ENCODE results near the gene GID8.

Gene GID8

DNA sequence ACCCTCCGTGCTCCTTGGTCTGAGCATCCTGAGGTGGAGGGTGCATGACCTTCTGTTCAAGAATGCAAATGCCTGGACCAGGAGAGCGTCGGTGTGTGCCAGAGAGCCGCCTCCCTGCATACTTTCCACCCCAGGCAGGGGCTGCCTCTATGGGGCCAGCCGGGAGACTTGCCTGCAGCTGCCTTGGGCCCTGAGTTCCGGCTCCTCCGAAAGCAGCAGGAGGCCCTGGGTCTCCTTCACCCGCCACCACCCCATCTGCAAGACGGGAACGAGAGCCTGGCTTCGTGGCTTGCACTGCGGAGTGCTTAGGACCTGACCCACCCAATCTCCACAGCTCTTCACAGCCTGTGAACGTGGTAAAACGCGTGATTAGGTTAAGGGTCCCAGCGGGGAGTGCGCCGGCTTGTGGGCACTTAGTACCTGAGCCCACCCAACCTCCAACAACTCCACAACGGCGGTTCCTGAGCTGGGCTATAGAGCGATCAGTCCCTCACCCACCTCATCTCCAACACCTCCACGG is 52.4 kb downstream of the GID8 start:
- Histone ChIP-seq H3K23ac (ENCODE audit: low read length in 2 of 2) (no peak overlapping the region), H3K4me1 (ENCODE audit: control insufficient read depth, insufficient read depth, low read depth, low read length) (peaks cover 2% of the 10 kb centered on the region), H3K27me3 (ENCODE audit: control insufficient read depth in 1 of 2, insufficient read depth in 1 of 2, low read length in 2 of 2) (peaks cover 54 to 79% of the 10 kb centered on the region in 2 experiments), H4K91ac (ENCODE audit: low read length) (no peak overlapping the region), H2AK5ac (ENCODE audit: low read length, severe bottlenecking) (no peak overlapping the region), H3K9me3 (ENCODE audit: control insufficient read depth, low read length) (no peaks in the 10 kb centered on the region), H2BK5ac (ENCODE audit: low read depth, low read length, poor library complexity, severe bottlenecking) (no peak overlapping the region), H2BK15ac (ENCODE audit: low read depth, poor library complexity, severe bottlenecking) (no peak overlapping the region), H2BK12ac (ENCODE audit: low read length in 2 of 2) (no peak overlapping the region), H3K4me3 (ENCODE audit: insufficient read depth in 1 of 2, low read depth in 1 of 2, low read length in 2 of 2) (no peak overlapping the region), H3K79me1 (replicated peaks; ENCODE audit: low read length, poor library complexity, severe bottlenecking) (no peaks in the 10 kb centered on the region), H2BK120ac (ENCODE audit: low read depth, low read length) (no peak overlapping the region), H2AFZ (ENCODE audit: low read depth, low read length) (no peak overlapping the region), H3K9ac (ENCODE audit: low read length) (no peak overlapping the region), H3K4ac (ENCODE audit: low read depth in 1 of 2, low read length in 2 of 2) (no peak overlapping the region), H3K18ac (ENCODE audit: low read depth in 1 of 2, low read length in 2 of 2) (no peak overlapping the region), H3K27ac (ENCODE audit: low read length, poor library complexity, severe bottlenecking) (no peak overlapping the region), H3K4me2 (ENCODE audit: low read length, poor library complexity, severe bottlenecking) (no peak overlapping the region), H4K8ac (ENCODE audit: low read length) (no peak overlapping the region), H3K36me3 (ENCODE audit: control insufficient read depth in 1 of 2, insufficient read depth in 2 of 2, low read depth in 1 of 2, low read length in 2 of 2) (no peaks in the 10 kb centered on the region), H3K14ac (ENCODE audit: low read length in 2 of 2) (no peak overlapping the region)
- no peak for DNase-seq
- WGBS: 77% methylated on average over 22 of the region's 22 CpGs

DNA sequence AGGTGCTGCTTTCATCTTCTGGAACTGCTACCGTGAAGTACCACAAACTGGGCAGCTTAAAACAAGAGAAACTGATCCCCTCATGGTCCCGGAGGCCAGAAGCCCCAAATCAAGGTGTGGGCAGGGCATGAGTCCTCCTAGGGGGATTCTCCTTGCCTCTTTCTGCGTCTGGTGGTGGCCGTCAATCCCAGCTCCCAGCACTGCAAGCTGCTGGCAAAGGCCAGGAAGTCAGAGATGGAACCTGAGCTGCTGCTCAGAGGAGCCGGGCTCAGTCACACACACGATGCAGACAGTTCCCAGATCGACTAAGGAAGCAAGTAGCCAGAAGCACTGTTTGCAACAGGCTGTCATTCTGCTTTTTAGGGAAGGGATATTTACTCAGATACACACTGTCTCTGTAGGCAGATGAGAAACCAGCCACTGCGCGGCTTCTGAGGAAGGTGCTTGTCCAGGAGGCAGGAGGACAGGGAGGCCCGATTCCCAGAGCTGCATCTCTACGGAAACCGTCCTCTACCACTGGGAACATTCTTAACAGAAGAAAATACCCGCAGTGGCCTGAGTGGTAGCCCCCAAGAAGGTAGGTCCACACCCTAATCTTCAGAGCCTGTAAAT is 53.4 kb downstream of the GID8 start:
- Histone ChIP-seq H3K36me3 (ENCODE audit: control insufficient read depth in 1 of 2, insufficient read depth in 2 of 2, low read depth in 1 of 2, low read length in 2 of 2) (no peaks in the 10 kb centered on the region), H2AFZ (ENCODE audit: low read depth, low read length) (no peak overlapping the region), H3K23ac (ENCODE audit: low read length in 2 of 2) (no peak overlapping the region), H2AK5ac (ENCODE audit: low read length, severe bottlenecking) (no peak overlapping the region), H3K9me3 (ENCODE audit: control insufficient read depth, low read length) (no peaks in the 10 kb centered on the region), H2BK120ac (ENCODE audit: low read depth, low read length) (no peak overlapping the region), H3K9ac (ENCODE audit: low read length) (no peak overlapping the region), H2BK5ac (ENCODE audit: low read depth, low read length, poor library complexity, severe bottlenecking) (no peak overlapping the region), H3K4me1 (ENCODE audit: control insufficient read depth, insufficient read depth, low read depth, low read length) (peaks cover 2% of the 10 kb centered on the region), H3K4me3 (ENCODE audit: insufficient read depth in 1 of 2, low read depth in 1 of 2, low read length in 2 of 2) (no peak overlapping the region), H4K8ac (ENCODE audit: low read length) (no peak overlapping the region), H3K14ac (ENCODE audit: low read length in 2 of 2) (peak overlapping the region in 1 of 2 experiments; percentile 20), H3K18ac (ENCODE audit: low read depth in 1 of 2, low read length in 2 of 2) (no peak overlapping the region), H3K4me2 (ENCODE audit: low read length, poor library complexity, severe bottlenecking) (no peak overlapping the region), H3K27ac (ENCODE audit: low read length, poor library complexity, severe bottlenecking) (no peak overlapping the region), H4K91ac (ENCODE audit: low read length) (no peak overlapping the region), H2BK15ac (ENCODE audit: low read depth, poor library complexity, severe bottlenecking) (no peak overlapping the region), H3K27me3 (ENCODE audit: control insufficient read depth in 1 of 2, insufficient read depth in 1 of 2, low read length in 2 of 2) (peaks cover 63 to 79% of the 10 kb centered on the region in 2 experiments), H2BK12ac (ENCODE audit: low read length in 2 of 2) (no peak overlapping the region), H3K79me1 (replicated peaks; ENCODE audit: low read length, poor library complexity, severe bottlenecking) (no peaks in the 10 kb centered on the region), H3K4ac (ENCODE audit: low read depth in 1 of 2, low read length in 2 of 2) (no peak overlapping the region)
- WGBS: 75% methylated on average over 13 of the region's 13 CpGs
- DNase-seq: no peak

DNA sequence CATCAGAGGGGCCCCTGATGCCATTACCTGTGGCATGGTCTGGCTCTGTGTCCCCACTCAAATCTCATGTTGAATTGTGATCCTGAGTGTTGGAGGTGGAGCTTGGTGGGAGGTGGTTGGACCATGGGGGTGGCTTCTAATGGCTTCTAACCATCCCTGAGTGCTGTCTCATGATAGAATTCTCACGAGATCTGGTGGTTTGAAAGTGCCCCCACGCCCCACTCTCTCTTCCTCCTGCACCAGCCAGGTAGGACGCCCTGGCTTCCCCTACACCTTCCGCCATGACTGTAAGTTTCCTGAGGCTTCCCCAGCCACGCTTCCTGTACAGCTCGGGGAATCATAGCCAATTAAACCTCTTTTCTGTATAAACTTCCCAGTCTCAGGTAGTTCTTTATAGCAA is 53.9 kb downstream of the GID8 start:
- H3K27me3 ChIP-seq (ENCODE audit: control insufficient read depth in 1 of 2, insufficient read depth in 1 of 2, low read length in 2 of 2): peaks cover 66 to 81% of the 10 kb centered on the region in 2 experiments
- H3K27ac ChIP-seq (ENCODE audit: low read length, poor library complexity, severe bottlenecking): no peak overlapping the region
- 75% methylated on average over 6 of the region's 6 CpGs for WGBS
- H4K8ac ChIP-seq (ENCODE audit: low read length): no peak overlapping the region
- DNase-seq: no peak
- peaks cover 2% of the 10 kb centered on the region for H3K4me1 ChIP-seq (ENCODE audit: control insufficient read depth, insufficient read depth, low read depth, low read length)
- no peaks in the 10 kb centered on the region for H3K79me1 ChIP-seq (replicated peaks; ENCODE audit: low read length, poor library complexity, severe bottlenecking)
- no peaks in the 10 kb centered on the region for H3K9me3 ChIP-seq (ENCODE audit: control insufficient read depth, low read length)
- no peak overlapping the region for H2BK120ac ChIP-seq (ENCODE audit: low read depth, low read length)
- H3K4ac ChIP-seq (ENCODE audit: low read depth in 1 of 2, low read length in 2 of 2): no peak overlapping the region
- H3K4me2 ChIP-seq (ENCODE audit: low read length, poor library complexity, severe bottlenecking): no peak overlapping the region
- H2BK15ac ChIP-seq (ENCODE audit: low read depth, poor library complexity, severe bottlenecking): no peak overlapping the region
- H2BK12ac ChIP-seq (ENCODE audit: low read length in 2 of 2): no peak overlapping the region
- no peak overlapping the region for H2AK5ac ChIP-seq (ENCODE audit: low read length, severe bottlenecking)
- H3K18ac ChIP-seq (ENCODE audit: low read depth in 1 of 2, low read length in 2 of 2): no peak overlapping the region
- no peak overlapping the region for H4K91ac ChIP-seq (ENCODE audit: low read length)
- no peak overlapping the region for H2BK5ac ChIP-seq (ENCODE audit: low read depth, low read length, poor library complexity, severe bottlenecking)
- H3K4me3 ChIP-seq (ENCODE audit: insufficient read depth in 1 of 2, low read depth in 1 of 2, low read length in 2 of 2): no peak overlapping the region
- no peak overlapping the region for H2AFZ ChIP-seq (ENCODE audit: low read depth, low read length)
- H3K9ac ChIP-seq (ENCODE audit: low read length): no peak overlapping the region
- no peak overlapping the region for H3K14ac ChIP-seq (ENCODE audit: low read length in 2 of 2)
- no peaks in the 10 kb centered on the region for H3K36me3 ChIP-seq (ENCODE audit: control insufficient read depth in 1 of 2, insufficient read depth in 2 of 2, low read depth in 1 of 2, low read length in 2 of 2)
- no peak overlapping the region for H3K23ac ChIP-seq (ENCODE audit: low read length in 2 of 2)

DNA sequence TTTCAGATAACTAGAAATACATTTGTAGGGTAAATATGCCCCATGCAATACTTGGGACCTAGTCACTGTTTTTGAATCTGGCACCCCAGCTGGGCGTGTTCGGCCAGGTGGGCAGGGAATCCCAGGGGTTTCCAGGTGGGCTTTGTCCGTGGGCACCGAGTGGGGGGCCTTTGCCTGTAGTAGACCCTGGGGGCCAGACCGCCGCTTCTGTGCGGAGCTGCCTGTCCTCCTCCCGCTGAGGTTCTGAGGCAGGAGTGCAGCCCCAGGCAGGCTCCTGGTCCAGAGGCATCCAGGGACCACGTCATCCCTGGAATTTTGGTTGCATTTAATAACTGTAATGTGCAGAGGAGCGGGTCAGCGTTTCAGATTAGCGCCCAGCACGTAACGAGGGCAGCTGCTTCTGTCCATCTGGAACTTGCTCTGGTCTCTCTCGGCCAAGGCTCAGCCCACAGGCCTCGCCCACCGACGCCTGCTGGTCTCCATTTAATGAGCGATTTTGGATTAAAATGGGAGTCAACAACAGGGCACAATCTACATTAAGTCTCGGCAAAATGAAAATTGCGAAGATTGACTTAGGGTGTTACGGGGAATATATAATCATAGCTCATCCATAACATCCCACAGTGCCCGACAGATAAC is 56.0 kb downstream of the GID8 start:
- H2AK5ac ChIP-seq (ENCODE audit: low read length, severe bottlenecking): no peak overlapping the region
- no peak overlapping the region for H4K8ac ChIP-seq (ENCODE audit: low read length)
- H3K18ac ChIP-seq (ENCODE audit: low read depth in 1 of 2, low read length in 2 of 2): no peak overlapping the region
- H3K9me3 ChIP-seq (ENCODE audit: control insufficient read depth, low read length): no peaks in the 10 kb centered on the region
- H2BK15ac ChIP-seq (ENCODE audit: low read depth, poor library complexity, severe bottlenecking): no peak overlapping the region
- no peak overlapping the region for H2BK12ac ChIP-seq (ENCODE audit: low read length in 2 of 2)
- H2AFZ ChIP-seq (ENCODE audit: low read depth, low read length): no peak overlapping the region
- 92% methylated on average over 23 of the region's 23 CpGs for WGBS
- H4K91ac ChIP-seq (ENCODE audit: low read length): no peak overlapping the region
- no peak overlapping the region for H3K4ac ChIP-seq (ENCODE audit: low read depth in 1 of 2, low read length in 2 of 2)
- H3K79me1 ChIP-seq (replicated peaks; ENCODE audit: low read length, poor library complexity, severe bottlenecking): no peaks in the 10 kb centered on the region
- peaks cover 5% of the 10 kb centered on the region for H3K4me1 ChIP-seq (ENCODE audit: control insufficient read depth, insufficient read depth, low read depth, low read length)
- no peak for DNase-seq
- no peak overlapping the region for H3K27ac ChIP-seq (ENCODE audit: low read length, poor library complexity, severe bottlenecking)
- no peak overlapping the region for H3K14ac ChIP-seq (ENCODE audit: low read length in 2 of 2)
- no peaks in the 10 kb centered on the region for H3K36me3 ChIP-seq (ENCODE audit: control insufficient read depth in 1 of 2, insufficient read depth in 2 of 2, low read depth in 1 of 2, low read length in 2 of 2)
- H3K4me3 ChIP-seq (ENCODE audit: insufficient read depth in 1 of 2, low read depth in 1 of 2, low read length in 2 of 2): no peak overlapping the region
- H2BK5ac ChIP-seq (ENCODE audit: low read depth, low read length, poor library complexity, severe bottlenecking): no peak overlapping the region
- no peak overlapping the region for H3K23ac ChIP-seq (ENCODE audit: low read length in 2 of 2)
- H3K9ac ChIP-seq (ENCODE audit: low read length): no peak overlapping the region
- peaks cover 79 to 89% of the 10 kb centered on the region in 2 experiments for H3K27me3 ChIP-seq (ENCODE audit: control insufficient read depth in 1 of 2, insufficient read depth in 1 of 2, low read length in 2 of 2)
- H2BK120ac ChIP-seq (ENCODE audit: low read depth, low read length): no peak overlapping the region
- H3K4me2 ChIP-seq (ENCODE audit: low read length, poor library complexity, severe bottlenecking): no peak overlapping the region
